K562 (cell line): ENCODE measurements around the gene FAM174B. TPM values are rescaled to one million over a fixed set of nuclear protein-coding genes. Genes with fewer than 3 reads are reported as not detected.

Experiments
- ATAC-seq: fragments of 200-7000 bp; cut with Tn5 transposase; 3 replicates; pipeline ENCODE4 v1.9.1; 2020; ENCODE audit warnings: moderate library complexity
- BruUV-seq: library from RNA; stranded (reverse); fragments of 400-500 nt; replicated peaks from 2 replicates; lab custom pipeline; 2021; lab: Mats Ljungman, UMichigan
- CTCF ChIA-PET: fragments of 300-600 bp; formaldehyde crosslinking; extraction: SDS; loops from one replicate; lab custom pipeline; 2021; ENCODE audit warnings: low intra/inter-chr PET ratio; lab: Yijun Ruan, JAX
- POLR2A ChIA-PET: fragments of 300-600, 350-650 bp; sonication (Branson Sonifier 250); formaldehyde crosslinking; extraction: SDS; loops from one replicate; lab custom pipeline; 2021; ENCODE audit warnings: antibody characterized with exemption, inconsistent platforms; lab: Yijun Ruan, JAX
- DNase-seq, 4 experiments: peaks; one replicate each; pipeline versions ENCODE4 v3.0.0 to v3.0.0-alpha.2; 2011 to 2018; ENCODE audit warnings: low spot score in 3 of 4, mixed read lengths in 3 of 4; ENCODE audit errors: extremely low read depth in 1 of 4
- FAIRE-seq: peaks from 2 replicates; lab custom pipeline; 2011; peaks lifted over from hg19 to GRCh38; lab: Jason Lieb, UNC
- H2AFZ ChIP-seq: 2 replicates; pipeline ENCODE4 v1.6.0; 2011; ENCODE audit warnings: low read depth, low read length, control low read depth, inconsistent platforms
- H3K27ac ChIP-seq: fragments of 200-600 bp; 3 replicates; pipeline ENCODE4 v1.8.0; 2011; ENCODE audit warnings: low read depth, mild to moderate bottlenecking, control low read depth, inconsistent platforms, low read length, moderate library complexity, mixed read lengths; ENCODE audit errors: extremely low read depth
- H3K27me3 ChIP-seq, 2 experiments: fragments of 300-600 bp in 1 of 2; 2 replicates in 1 of 2; 3 replicates in 1 of 2; pipeline versions ENCODE4 v1.6.0 to v1.8.0; 2011; ENCODE audit warnings: inconsistent platforms in 2 of 2, low read length in 2 of 2, mild to moderate bottlenecking in 1 of 2, mixed read lengths in 1 of 2, moderate library complexity in 1 of 2; ENCODE audit not compliant: control insufficient read depth in 2 of 2, insufficient read depth in 2 of 2
- H3K36me3 ChIP-seq: fragments of 300-600 bp; 3 replicates; pipeline ENCODE4 v1.8.0; 2011; ENCODE audit warnings: mild to moderate bottlenecking, low read length, inconsistent platforms; ENCODE audit not compliant: control insufficient read depth, insufficient read depth
- H3K4me1 ChIP-seq, 2 experiments: fragments of 200-600 bp in 1 of 2; replicated peaks in 1 of 2; 2 replicates in 1 of 2; 3 replicates in 1 of 2; pipeline versions ENCODE4 v1.5.1 to v1.8.0; 2011; ENCODE audit warnings: inconsistent platforms in 2 of 2, low read length in 2 of 2, mild to moderate bottlenecking in 1 of 2, mixed read lengths in 1 of 2, moderate library complexity in 1 of 2; ENCODE audit not compliant: control insufficient read depth in 2 of 2, insufficient read depth in 2 of 2
- H3K4me2 ChIP-seq: 2 replicates; pipeline ENCODE4 v1.6.1; 2011; ENCODE audit warnings: low read length, control low read depth, inconsistent platforms, mixed read lengths; ENCODE audit not compliant: insufficient read depth
- H3K4me3 ChIP-seq: fragments of 200-600 bp; sonication (generic), shearing (Covaris generic); 2 replicates; pipeline ENCODE4 v1.5.1; 2016; ENCODE audit warnings: control low read depth, inconsistent platforms
- H3K79me2 ChIP-seq: fragments of 200-600 bp; 3 replicates; pipeline ENCODE4 v1.8.0; 2011; ENCODE audit warnings: low read length, inconsistent platforms; ENCODE audit not compliant: control insufficient read depth, insufficient read depth
- H3K9ac ChIP-seq, 2 experiments: 2 replicates each; pipeline versions ENCODE4 v1.6.0 to v1.6.1; 2011; ENCODE audit warnings: low read depth in 2 of 2, low read length in 2 of 2, control low read depth in 1 of 2, inconsistent platforms in 1 of 2, mild to moderate bottlenecking in 1 of 2, mixed read lengths in 1 of 2; ENCODE audit not compliant: insufficient read depth in 1 of 2
- H3K9me1 ChIP-seq: one replicate; pipeline ENCODE4 v1.6.0; 2011; ENCODE audit warnings: inconsistent platforms, mild to moderate bottlenecking, low read length, moderate library complexity; ENCODE audit not compliant: control insufficient read depth, insufficient read depth
- H3K9me3 ChIP-seq: replicated peaks from 2 replicates; pipeline ENCODE4 v1.5.1; 2011; ENCODE audit warnings: low read depth, low read length, inconsistent platforms; ENCODE audit not compliant: control insufficient read depth, insufficient read depth
- H4K20me1 ChIP-seq: replicated peaks from 2 replicates; pipeline ENCODE4 v1.6.1; 2011; ENCODE audit warnings: low read length, inconsistent platforms, mixed read lengths; ENCODE audit not compliant: control insufficient read depth, insufficient read depth
- BRD9 ChIP-seq: fragments of 450-650 bp; IDR thresholded peaks from 2 replicates; pipeline ENCODE4 v1.6.1; 2018; ENCODE audit warnings: low read depth; ENCODE audit not compliant: partially characterized antibody
- C11orf30 ChIP-seq: fragments of 450-650 bp; IDR thresholded peaks from 2 replicates; pipeline ENCODE4 v1.6.1; 2016; ENCODE audit warnings: low read depth, mild to moderate bottlenecking
- CREB1 ChIP-seq, 2 experiments: sonication (generic) in 1 of 2; formaldehyde crosslinking in 1 of 2; IDR thresholded peaks; 2 replicates each; pipeline versions ENCODE4 v1.6.1 to v1.8.0; 2012 to 2022; ENCODE audit warnings: inconsistent platforms in 1 of 2, mild to moderate bottlenecking in 1 of 2, missing genetic modification reagents in 1 of 2, moderate library complexity in 1 of 2
- EWSR1 ChIP-seq: fragments of 450-650 bp; IDR thresholded peaks from 2 replicates; pipeline ENCODE4 v1.6.1; 2018; ENCODE audit warnings: borderline replicate concordance, mild to moderate bottlenecking, low read depth, moderate library complexity; ENCODE audit not compliant: partially characterized antibody
- GABPA ChIP-seq: fragments of 200-800 bp; sonication (Bioruptor generic); conservative IDR thresholded peaks from 2 replicates; pipeline ENCODE4 v1.6.1; 2016; ENCODE audit warnings: low read depth, missing genetic modification characterization, missing compliant biosample characterization
- HNRNPL ChIP-seq: fragments of 200-400 bp; formaldehyde crosslinking; IDR thresholded peaks from 2 replicates; pipeline ENCODE4 v1.6.1; 2017; ENCODE audit warnings: low read depth, mild to moderate bottlenecking, low read length
- KDM4B ChIP-seq, 2 experiments: fragments of 450-650 bp in 1 of 2; sonication (generic) in 1 of 2; IDR thresholded peaks; 2 replicates each; pipeline ENCODE4 v1.6.1; 2016 to 2017; ENCODE audit warnings: borderline replicate concordance in 2 of 2, antibody characterized with exemption in 1 of 2, low read depth in 1 of 2, mild to moderate bottlenecking in 1 of 2
- MCM2 ChIP-seq: fragments of 450-650 bp; IDR thresholded peaks from 2 replicates; pipeline ENCODE4 v1.6.1; 2017; ENCODE audit warnings: low read depth, mild to moderate bottlenecking
- MYNN ChIP-seq, 2 experiments: sonication (generic); formaldehyde crosslinking in 1 of 2; IDR thresholded peaks; 2 replicates each; pipeline versions ENCODE4 v1.5.0 to v1.6.1; 2016 to 2020; ENCODE audit warnings: antibody characterized with exemption in 1 of 2, missing genetic modification reagents in 1 of 2
- NFRKB ChIP-seq: fragments of 450-650 bp; IDR thresholded peaks from 2 replicates; pipeline ENCODE4 v1.6.1; 2016; ENCODE audit warnings: low read depth
- SRSF7 ChIP-seq: fragments of 200-400 bp; formaldehyde crosslinking; optimal IDR thresholded peaks from 2 replicates; pipeline ENCODE3; 2017; ENCODE audit warnings: mild to moderate bottlenecking, low read depth, low read length
- ZBTB7A ChIP-seq: IDR thresholded peaks from 2 replicates; pipeline ENCODE4 v1.6.1; 2011; ENCODE audit warnings: low read depth, mild to moderate bottlenecking, low read length, moderate library complexity, borderline replicate concordance; ENCODE audit not compliant: control insufficient read depth
- ZC3H4 ChIP-seq: sonication (generic); formaldehyde crosslinking; IDR thresholded peaks from 2 replicates; pipeline ENCODE4 v1.9.0; 2021; ENCODE audit warnings: missing genetic modification reagents, borderline replicate concordance
- ZFP30 ChIP-seq: fragments of 250-450 bp; sonication (Bioruptor Pico); IDR thresholded peaks from 2 replicates; pipeline ENCODE4 v1.8.0; 2022; ENCODE audit warnings: moderate library complexity, mild to moderate bottlenecking, inconsistent platforms, borderline replicate concordance
- ZNF165 ChIP-seq: fragments of 250-450 bp; sonication (Bioruptor Pico); IDR thresholded peaks from 2 replicates; pipeline ENCODE4 v1.4.0; 2020; ENCODE audit warnings: borderline replicate concordance
- WGBS: fragments of 100-300 bp; shearing (Covaris generic); methylation state at CpG from one replicate; pipeline ENCODE4 v1.1.6; 2016; ENCODE audit warnings: low coverage, mixed read lengths; ENCODE audit not compliant: insufficient coverage; ENCODE audit errors: missing lambda C conversion rate; 5-methylcytosine and 5-hydroxymethylcytosine counted together
- in situ Hi-C: fragments of 300-500 bp; cut with MboI; formaldehyde crosslinking; loops from 4 replicates; pipeline ENCODE4 v1.15.0; 2018; ENCODE audit warnings: inconsistent platforms, mixed read lengths
- intact Hi-C: fragments of 100-400 bp; cut with micrococcal nuclease; formaldehyde crosslinking; loops from 2 replicates; pipeline ENCODE4 v1.14.2; 2022
- polyA plus RNA-seq, 8 experiments: library from polyadenylated mRNA; depleted of rRNA in 4 of 8; stranded (reverse) in 5 of 8; unstranded in 3 of 8; fragments of >200 nt; fragmentation: Nextera tagmentation in 2 of 8; fragmentation: Illumina TruSeq in 1 of 8; extraction: Ambion mirVana in 2 of 8; extraction: Trizol in 1 of 8; gene quantifications; 2 replicates each; pipeline versions ENCODE4 v1.2.1 to v1.2.3, GENCODE V29; 2011 to 2014; ENCODE audit warnings: inconsistent platforms in 1 of 8, missing spikeins in 1 of 8
- total RNA-seq, 7 experiments: library from RNA; depleted of rRNA in 6 of 7; stranded (reverse); fragments of >200 nt in 6 of 7; fragmentation: Illumina TruSeq in 2 of 7; extraction: Trizol in 2 of 7; gene quantifications; 2 replicates each; pipeline versions ENCODE4 v1.2.1 to v1.2.3, GENCODE V29; 2011 to 2021; ENCODE audit warnings: low replicate concordance in 1 of 7
- TF ChIP-seq, protein P1 (sequence below): fragments of 450-650 bp; conservative IDR thresholded peaks from 2 replicates; pipeline ENCODE4 v1.6.1; 2016; ENCODE audit warnings: missing genetic modification characterization, low read depth, mild to moderate bottlenecking, missing compliant biosample characterization, moderate library complexity
- TF ChIP-seq, protein P2 (sequence below), 2 experiments: fragments of 450-650 bp; conservative IDR thresholded peaks; 2 replicates each; pipeline ENCODE4 v1.6.1; 2017; ENCODE audit warnings: mild to moderate bottlenecking in 2 of 2, moderate library complexity in 2 of 2
- TF ChIP-seq, protein P3 (sequence below): fragments of 450-650 bp; formaldehyde crosslinking; IDR thresholded peaks from 2 replicates; pipeline ENCODE4 v1.4.0; 2020; ENCODE audit warnings: mild to moderate bottlenecking, mixed read lengths

FAM174B gene
- total and polyA plus RNA-seq, 9 of the 15 experiments (the other 6 are each of a cell fraction or from before 2014, with no cell fraction given): 0.39 to 2.7 (median 1.9) TPM; not detected in 1

DNA sequence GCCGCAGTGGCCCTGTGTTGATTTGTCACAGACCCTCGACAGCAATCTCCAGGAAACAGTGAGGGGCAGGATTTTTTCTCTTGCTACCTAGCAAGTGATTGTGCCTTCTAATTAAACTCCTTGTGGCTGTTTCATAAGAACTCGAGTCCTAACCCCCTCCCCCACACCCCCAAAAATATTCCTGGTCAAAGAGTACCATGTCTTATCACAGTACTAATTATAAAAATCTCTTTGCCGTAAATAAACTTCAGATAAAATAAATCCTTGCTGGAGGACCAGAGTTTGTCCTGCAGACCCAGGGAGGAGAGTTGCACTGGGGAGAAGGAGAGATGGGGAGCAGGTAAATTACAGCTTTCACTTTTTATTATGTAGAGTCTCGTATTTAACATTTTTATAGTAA, 64.3 kb downstream of the FAM174B start (continued):
- no peak for TF ChIP-seq GABPA (tag)
- TF ChIP-seq ZNF165 (CRISPR knock-in tag): no peak
- no peak for TF ChIP-seq CREB1 (IDR thresholded peaks at IDR 0.05)
- no peak for TF ChIP-seq CREB1 (CRISPR knock-in tag; IDR thresholded peaks at IDR 0.05)
- no peak for TF ChIP-seq HNRNPL
- no peak for TF ChIP-seq EWSR1
- no peak for TF ChIP-seq ZBTB7A
- no peak for TF ChIP-seq ZC3H4 (CRISPR knock-in tag)
- TF ChIP-seq MCM2: no peak

DNA sequence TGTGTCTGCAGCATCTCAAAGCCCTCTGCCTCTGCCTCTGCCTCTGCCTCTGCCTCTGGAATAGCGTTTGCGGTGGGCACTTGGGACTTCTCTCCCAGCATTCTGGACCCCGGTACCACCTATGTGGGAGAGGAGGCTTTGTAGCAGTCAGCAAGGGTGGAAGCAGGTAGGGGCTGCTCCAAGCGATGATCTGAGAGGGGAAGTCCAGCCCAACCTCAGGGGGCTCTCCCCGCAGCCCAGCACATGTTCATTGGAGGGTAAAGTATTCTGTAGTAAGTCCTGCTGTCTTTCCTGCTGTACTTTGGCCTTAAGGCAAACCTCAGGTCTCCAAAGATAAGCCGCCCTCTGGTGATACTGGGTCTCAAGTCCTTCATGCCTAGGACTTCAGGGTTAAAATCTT, 68.6 kb downstream of the FAM174B start:
- H3K4me2 ChIP-seq: no peak overlapping the region
- no peaks in the 10 kb centered on the region for H3K36me3 ChIP-seq
- H3K27me3 ChIP-seq: peaks cover 6 to 29% of the 10 kb centered on the region in 2 experiments
- H3K4me1 ChIP-seq: no peaks in the 10 kb centered on the region
- no TSS peak for BruUV-seq
- 2% methylated on average over 6 of the region's 6 CpGs for WGBS
- FAIRE-seq (no peak), DNase-seq (no peak), ATAC-seq (no peak)
- no peaks in the 10 kb centered on the region for H4K20me1 ChIP-seq
- ChIA-PET POLR2A (no interaction called here), CTCF (no interaction called here)
- H2AFZ ChIP-seq: no peak overlapping the region
- H3K4me3 ChIP-seq: no peak overlapping the region
- intact Hi-C loops: no loop called here
- no peaks in the 10 kb centered on the region for H3K9me3 ChIP-seq
- no peak overlapping the region for H3K27ac ChIP-seq
- in situ Hi-C loops: no loop called here
- no peaks in the 10 kb centered on the region for H3K9me1 ChIP-seq
- no peak overlapping the region for H3K9ac ChIP-seq
- no peaks in the 10 kb centered on the region for H3K79me2 ChIP-seq
- TF ChIP-seq, protein P1, sequence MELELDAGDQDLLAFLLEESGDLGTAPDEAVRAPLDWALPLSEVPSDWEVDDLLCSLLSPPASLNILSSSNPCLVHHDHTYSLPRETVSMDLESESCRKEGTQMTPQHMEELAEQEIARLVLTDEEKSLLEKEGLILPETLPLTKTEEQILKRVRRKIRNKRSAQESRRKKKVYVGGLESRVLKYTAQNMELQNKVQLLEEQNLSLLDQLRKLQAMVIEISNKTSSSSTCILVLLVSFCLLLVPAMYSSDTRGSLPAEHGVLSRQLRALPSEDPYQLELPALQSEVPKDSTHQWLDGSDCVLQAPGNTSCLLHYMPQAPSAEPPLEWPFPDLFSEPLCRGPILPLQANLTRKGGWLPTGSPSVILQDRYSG (tag): no peak
- TF ChIP-seq MYNN (IDR thresholded peaks at IDR 0.05) (no peak), MYNN (CRISPR knock-in tag; IDR thresholded peaks at IDR 0.05) (no peak), C11orf30 (no peak), HNRNPL (no peak), BRD9 (no peak), KDM4B (IDR thresholded peaks at IDR 0.05; ENCODE audit: borderline replicate concordance in 2 of 2, low read depth in 1 of 2) (no peak), SRSF7 (no peak), NFRKB (no peak), ZFP30 (CRISPR knock-in tag) (no peak)
- TF ChIP-seq, protein P2, sequence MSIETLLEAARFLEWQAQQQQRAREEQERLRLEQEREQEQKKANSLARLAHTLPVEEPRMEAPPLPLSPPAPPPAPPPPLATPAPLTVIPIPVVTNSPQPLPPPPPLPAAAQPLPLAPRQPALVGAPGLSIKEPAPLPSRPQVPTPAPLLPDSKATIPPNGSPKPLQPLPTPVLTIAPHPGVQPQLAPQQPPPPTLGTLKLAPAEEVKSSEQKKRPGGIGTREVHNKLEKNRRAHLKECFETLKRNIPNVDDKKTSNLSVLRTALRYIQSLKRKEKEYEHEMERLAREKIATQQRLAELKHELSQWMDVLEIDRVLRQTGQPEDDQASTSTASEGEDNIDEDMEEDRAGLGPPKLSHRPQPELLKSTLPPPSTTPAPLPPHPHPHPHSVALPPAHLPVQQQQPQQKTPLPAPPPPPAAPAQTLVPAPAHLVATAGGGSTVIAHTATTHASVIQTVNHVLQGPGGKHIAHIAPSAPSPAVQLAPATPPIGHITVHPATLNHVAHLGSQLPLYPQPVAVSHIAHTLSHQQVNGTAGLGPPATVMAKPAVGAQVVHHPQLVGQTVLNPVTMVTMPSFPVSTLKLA (conservative IDR thresholded peaks at IDR 0.05): no peak
- TF ChIP-seq, protein P3, sequence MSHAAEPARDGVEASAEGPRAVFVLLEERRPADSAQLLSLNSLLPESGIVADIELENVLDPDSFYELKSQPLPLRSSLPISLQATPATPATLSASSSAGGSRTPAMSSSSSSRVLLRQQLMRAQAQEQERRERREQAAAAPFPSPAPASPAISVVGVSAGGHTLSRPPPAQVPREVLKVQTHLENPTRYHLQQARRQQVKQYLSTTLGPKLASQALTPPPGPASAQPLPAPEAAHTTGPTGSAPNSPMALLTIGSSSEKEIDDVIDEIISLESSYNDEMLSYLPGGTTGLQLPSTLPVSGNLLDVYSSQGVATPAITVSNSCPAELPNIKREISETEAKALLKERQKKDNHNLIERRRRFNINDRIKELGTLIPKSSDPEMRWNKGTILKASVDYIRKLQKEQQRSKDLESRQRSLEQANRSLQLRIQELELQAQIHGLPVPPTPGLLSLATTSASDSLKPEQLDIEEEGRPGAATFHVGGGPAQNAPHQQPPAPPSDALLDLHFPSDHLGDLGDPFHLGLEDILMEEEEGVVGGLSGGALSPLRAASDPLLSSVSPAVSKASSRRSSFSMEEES (CRISPR knock-in tag): no peak
